ENCODE measurements around the gene MRGPRG.

The MRGPRG gene

DNA sequence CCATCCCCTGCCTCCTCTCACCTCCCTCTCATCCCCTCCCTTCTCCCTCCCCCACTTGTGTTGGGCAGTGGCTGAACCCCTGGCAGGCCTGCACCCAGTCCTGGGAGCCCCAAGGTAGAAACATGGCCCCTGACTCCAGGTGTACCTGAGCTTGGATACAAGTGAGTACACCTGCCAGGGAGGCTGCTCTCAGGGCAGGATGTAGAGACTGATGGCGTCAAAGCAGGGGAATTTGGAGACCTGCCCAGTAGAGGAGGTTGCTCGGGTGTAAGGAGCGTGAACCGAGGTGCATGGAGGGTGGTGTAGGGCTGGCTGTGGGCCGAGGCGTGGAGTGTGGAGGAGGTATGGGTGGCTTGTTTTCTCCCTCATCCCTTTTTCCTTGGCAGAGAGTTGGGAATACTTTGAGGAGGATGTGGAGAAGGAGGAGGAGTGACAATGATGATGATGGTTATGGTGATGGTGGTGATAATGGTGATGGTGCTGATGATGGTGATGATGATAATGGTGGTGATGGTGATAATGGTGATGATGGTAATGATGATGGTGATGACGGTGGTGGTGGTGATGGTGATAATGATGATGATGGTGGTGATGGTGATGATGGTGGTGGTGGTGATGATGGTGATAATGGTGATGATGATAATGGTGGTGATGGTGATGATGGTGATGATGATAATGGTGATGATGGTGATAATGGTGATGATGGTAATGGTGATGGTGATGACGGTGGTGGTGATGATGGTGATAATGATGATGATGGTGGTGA is 12.3 kb downstream of the MRGPRG start:
- DNase-seq, result no peak

DNA sequence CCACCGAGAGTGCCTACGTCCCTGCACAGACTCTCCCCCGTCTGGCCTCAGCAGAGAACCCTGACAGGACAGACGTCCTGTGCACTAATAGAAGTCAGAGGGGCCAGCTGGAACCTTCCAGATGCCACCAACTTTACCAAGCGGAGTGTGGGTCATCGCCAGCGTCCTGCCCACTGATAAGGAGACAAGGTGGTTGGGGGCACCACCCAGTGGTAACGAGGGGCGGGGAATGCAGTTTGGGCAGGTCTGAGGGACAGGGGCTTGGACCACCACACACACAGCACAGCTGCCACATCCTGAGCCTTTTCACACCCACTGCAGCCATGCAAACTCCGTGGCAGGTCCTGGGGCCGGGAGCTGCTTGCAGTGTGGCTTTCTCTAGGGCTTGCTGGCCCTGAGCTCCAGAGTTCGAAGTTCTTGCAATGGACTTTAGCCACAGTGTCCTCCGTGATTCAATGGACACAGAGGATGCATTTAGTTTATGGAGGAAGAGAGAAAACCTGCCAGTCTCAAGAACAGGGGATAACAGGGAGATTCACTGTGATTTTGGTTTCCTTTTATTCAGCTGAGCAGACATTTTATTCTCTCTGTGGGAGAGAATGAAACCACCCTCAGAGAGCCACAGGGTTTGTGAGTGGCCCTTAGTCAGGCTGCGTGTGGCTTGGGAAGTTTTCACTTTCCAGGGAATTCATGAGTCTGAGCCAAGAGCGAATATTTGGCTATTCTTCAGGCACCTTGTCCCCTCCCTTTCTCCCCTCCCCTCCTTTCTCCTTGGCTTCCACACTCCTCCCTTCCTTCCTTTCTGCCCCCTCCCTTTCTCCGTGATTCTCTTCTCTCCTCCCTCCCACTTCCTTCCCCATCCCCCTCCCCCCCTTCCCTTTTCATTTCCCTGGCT is 13.1 kb downstream of the MRGPRG start:
- no peak for DNase-seq

DNA sequence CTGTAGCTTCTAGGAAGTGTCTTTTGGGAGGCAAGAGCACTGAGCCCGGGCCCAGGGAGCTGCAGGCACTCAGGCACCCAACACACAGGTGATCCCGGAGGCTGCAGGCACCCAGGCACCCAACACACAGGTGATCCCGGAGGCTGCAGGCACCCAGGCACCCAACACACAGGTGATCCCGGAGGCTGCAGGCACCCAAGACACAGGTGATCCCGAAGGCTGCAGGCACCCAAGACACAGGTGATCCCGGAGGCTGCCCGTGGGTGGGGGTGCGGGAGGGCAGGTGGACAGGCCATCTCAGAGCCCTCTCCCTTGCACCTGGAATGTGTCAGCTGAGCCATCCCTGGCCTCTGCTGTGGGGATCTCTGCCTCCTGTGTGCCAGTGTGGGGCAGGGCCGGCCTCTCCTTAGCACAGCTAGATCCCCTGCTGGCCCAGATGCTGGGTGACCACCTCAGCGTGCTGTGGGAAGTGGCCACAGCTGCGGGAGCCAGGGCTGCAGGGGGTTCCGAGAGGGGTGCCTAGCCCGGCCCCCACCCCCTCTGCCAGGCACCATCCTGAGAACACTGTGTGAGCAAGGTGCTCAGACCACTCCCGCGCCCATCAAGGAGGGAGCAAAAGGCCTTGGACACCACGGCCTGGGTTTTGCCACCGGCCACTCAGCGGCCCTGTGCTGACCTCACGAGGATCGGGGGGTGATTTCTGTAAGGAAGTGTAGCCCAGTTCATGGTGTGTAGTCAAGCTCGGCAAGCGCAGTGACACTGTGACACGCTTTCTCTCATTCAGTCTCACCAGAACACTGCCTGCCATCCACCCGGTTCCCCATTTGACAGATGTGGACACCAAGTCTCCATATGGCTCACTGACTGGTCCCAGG is 14.2 kb downstream of the MRGPRG start:
- DNase-seq, result no peak

DNA sequence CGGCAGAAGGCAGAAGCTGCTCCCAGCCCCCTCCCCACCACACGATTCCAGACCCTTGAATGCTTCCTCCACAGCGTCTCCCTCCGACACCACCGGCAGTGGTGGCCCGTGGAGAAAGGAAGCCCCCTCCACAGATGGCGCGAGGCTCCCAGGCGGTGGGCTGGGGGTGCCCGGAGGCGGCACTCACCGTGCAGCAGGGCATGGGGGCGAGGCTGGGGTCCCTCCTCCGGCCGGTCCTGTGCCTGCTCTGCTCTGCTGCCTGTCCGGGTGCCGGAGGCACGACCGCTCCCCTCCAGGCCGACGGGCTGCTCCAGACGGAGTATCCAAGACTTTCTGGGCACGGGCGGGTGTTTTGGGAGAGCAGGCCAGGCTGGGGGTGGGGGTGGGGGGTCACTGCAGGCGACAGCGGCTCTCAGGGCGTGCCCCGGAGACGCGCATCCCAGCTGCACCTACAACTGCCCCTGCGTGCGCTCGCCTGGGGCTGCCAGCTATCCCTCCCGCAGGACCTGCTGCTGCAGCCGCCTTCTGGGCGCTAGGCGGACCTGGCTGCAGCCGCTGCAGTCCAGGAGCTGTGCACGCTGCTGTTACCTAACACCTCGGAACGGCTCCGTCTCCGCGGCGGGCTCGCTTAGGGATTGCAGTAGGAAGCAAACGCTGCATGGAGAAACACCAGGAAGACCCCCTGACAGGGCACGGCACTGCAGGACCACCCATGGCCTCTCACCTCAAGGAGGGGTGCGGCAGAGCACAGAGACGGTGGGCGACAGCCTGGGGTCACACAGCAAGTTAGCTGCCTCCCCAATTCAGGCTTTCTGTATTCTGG is 15.2 kb downstream of the MRGPRG start:
- DNase-seq, result no peak

DNA sequence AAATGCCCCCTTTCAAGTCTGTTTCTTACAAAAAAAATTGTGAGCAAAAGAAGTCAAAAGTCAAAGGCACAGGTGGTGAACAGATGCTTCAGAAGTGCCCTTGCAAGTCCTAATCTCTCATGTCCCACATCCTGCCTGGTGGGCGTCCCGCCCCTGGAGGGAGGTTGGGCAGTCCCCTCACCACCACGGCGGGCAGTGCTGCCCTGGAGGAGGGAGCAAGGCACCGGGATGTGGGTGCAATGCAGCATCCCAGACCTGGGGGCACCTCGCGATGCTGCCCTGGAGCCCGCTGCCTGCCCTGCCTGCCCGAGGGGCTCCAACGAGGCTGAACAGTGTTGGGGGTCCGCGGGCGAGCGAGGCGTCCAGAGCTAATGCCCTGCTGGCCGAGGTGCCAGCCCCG is 15.9 kb downstream of the MRGPRG start:
- no peak for DNase-seq

GRCh38 chr11:3202305-3202704 is 16.3 kb downstream of the MRGPRG start:
- no peak for DNase-seq

DNA sequence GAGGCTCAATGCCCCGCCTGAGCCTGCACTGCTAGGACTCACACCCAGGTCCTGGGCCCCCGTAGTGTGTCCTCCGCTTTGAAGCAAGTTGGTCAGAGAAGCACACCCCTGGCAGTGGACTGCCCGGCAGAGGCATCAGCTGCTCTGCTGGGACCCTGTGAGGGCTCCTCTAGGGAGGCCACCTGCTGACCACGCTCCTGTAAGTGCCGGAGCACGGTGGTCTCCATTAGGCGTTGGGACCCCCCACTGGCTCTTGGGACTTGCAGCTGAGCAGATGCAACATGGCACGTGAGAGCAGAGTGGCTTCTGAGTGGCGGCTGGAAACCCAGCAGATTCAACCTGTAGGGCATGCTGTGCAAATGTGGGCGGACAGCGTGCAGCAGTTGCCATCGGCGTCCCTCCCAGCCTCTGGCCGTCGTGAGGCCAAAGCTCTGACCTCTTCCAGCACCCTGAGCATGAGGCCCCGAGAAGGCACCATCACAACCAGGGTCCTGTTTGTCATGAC is 16.9 kb downstream of the MRGPRG start:
- DNase-seq, result no peak

DNA sequence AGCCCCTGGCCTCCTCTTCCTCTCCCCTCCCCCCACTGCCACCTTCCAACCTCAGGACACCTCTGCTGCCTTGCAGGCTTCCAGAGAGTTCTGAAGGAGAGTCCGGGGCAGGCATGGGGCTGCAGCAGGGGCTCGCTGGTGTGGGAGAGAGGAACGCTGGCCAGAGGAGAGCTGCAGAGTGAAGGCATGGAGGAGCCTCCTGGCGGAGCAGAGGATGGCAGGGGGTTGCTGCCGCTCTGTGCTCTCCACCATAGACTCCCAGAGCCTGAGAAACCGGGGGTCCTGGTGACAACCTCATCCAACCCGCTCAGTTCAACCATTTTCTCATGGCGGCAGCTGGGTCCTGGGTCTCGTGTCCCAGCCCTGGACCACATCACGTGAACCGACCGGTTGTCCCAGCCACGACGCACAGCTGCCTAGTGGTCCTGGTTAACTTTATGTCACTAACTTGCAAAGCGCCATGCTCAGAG is 17.5 kb downstream of the MRGPRG start:
- DNase-seq, result no peak

- DNase-seq, result no peak
Measured at GRCh38 chr11:3200388-3201111, 18.1 kb downstream of the MRGPRG start.

DNA sequence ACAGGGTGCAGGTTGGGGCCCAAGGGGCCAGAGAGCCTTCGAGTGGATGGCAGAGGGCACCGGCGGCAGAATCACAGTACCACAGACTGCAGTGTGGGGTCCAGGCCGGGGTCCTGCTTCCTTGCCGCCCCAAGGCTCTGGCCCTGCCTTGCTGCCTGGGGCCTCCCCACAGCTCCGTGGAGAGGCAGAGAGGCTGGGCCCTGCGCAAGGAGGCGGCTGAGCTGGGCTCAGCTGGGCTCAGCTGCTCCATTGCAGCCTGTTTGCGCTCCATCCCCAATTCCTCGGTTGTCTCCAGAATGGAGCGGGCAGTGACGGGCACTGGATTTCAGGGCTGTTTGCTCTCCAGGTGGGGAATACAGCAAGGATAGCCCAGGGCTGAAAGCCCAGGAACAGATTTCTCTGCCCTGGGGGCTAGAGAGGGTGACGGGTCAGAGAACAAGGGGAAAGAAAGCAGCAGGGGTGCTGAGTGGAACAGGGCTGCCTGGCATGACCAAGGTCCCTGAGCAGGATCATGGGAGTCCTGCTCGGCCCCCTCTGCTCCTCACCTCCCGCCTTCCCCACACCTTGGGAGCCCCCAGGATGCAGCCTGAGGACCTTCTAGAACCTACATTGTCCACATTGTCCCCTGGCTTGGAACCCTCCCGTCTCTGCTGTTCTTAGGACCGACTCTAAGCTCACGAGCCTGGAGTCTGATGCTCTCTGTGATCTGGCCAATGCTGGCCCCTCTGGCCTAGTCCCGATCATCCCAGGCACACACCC is 18.9 kb downstream of the MRGPRG start:
- DNase-seq, result no peak

GRCh38 chr11:3198815-3199214 is 19.8 kb downstream of the MRGPRG start:
- no peak for DNase-seq

- DNase-seq, result no peak
Measured at GRCh38 chr11:3197878-3198528, 20.6 kb downstream of the MRGPRG start.

DNA sequence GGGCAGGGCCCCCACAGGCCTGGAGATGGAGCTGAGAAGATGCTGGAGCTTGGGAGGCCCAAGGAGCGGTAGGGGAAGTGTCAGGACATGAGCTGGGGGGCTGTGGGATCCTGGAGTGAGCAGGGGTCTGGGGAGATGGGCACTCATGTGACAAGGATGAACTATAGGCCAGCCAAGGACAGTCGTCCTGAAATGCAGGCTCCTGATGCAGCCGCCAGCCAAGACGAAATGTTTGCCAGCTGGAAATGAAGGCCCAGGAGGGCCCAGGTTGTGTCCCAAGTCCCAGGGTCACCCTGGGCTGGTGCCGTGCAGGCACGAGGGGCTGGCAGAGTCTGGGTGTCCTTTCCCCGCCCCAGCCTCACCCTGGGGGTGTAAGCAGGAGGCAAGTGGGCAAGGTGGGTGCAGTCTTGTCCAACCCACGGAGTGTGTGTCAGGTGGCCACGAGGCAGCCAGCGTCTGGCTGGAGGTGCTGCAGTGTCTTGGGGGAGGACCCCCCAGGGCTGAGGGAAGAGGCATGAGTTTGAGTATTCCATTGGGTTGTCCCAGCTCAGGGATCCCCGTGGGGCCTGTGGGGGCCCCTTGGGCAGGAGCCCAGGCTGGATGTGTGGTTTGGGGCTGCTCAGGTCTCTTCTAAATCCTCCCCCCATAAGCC is 21.4 kb downstream of the MRGPRG start:
- DNase-seq, result no peak

DNA sequence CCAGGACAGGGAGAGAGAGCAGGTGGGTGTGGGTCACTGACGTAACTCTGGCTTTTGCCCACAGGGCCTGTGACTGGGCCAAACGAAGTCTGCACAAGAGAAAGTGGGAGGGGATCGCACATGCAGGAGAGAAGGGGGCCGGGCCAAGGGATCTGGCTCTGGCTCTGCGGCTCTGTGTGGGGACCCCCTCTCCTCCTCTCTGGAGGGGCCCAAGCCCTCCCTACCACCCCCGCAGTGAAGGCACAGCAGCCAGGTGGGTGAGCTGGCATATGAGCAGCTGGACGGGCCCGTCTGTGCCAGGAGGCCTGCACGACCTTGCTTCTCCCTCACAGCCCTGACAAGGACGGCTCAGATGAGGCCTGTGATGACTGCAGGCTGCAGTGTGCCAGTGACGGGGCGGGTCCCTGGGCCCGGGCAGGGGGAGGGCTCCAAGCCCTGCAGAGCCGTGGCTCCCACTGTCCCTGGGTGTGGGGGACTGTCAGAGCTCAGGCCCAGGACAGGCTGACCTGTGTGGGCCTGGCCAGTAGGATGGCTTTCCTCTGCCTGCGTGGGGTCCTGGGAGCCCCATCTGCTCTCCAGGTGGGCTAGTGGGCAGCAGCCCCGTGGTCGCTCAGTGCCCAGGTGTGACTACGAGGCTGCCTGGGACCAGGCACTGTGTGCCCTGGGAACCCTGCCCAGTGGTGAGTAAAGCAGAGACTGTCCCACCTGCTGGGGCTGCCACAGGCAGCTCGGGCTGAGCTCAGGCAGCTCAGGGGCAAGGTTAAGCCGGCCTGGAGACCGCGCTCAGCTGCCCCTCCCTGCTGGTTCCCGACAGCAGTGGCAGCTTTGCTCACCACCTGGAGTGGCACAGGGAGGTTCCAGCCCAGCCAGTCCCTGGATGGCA is 22.2 kb downstream of the MRGPRG start:
- DNase-seq, result no peak

DNA sequence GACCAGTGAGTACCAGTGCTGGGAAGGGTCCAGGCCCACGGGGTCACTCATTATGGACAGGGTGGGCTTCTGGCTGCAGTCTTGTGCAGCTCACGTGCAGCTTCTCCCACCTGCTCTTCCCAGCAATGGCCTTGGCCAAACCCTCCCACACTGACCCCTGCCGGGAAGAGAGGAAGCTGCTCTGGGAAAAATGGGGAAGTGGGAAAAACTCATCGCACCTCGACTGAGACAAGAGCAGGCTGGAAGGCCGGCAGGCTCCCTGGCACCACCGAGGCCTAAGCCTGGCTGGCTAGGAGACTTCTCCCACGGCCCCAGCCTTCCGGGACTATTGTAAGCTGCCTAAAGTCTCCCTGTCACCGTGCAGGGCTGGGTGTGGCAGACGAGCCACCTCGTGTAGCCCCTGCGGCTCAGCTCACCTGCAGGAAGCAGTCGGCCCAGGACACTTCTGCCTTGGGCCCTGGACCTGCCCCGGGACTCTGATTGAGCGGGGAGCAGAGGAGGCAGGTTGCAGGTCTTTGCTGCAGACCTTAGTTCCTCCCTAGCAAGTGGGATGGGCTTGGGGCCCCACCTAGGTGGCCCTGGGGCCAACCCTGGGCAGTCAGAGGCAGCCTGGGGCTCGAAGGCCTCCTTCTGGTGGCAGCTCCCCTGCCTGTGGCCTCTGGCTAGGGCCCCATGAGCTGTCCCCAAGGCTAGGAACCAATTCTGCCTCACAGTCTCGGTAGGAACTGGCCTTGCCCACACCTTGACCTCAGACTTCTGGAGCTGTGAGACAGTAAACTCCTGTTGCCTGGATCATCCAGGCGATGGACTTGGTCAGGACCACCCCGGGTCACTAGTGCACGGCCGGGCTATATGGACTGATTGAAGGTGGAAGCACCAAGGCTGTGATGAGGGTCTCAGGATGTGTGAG is 23.1 kb downstream of the MRGPRG start:
- DNase-seq, result no peak

GRCh38 chr11:3194016-3194816 is 24.4 kb downstream of the MRGPRG start:
- DNase-seq, result no peak
